Measurements from ENCODE around the gene ACSS2. TPM values are rescaled to one million over a fixed set of nuclear protein-coding genes. Genes with fewer than 3 reads are reported as not detected.
A peak's percentile ranks its signal among the peaks of the same experiment; 100 is the strongest.

Gene ACSS2
- 10 to 100 TPM; 45.4 to 71.0 (median 58.7) TPM for total RNA-seq

DNA sequence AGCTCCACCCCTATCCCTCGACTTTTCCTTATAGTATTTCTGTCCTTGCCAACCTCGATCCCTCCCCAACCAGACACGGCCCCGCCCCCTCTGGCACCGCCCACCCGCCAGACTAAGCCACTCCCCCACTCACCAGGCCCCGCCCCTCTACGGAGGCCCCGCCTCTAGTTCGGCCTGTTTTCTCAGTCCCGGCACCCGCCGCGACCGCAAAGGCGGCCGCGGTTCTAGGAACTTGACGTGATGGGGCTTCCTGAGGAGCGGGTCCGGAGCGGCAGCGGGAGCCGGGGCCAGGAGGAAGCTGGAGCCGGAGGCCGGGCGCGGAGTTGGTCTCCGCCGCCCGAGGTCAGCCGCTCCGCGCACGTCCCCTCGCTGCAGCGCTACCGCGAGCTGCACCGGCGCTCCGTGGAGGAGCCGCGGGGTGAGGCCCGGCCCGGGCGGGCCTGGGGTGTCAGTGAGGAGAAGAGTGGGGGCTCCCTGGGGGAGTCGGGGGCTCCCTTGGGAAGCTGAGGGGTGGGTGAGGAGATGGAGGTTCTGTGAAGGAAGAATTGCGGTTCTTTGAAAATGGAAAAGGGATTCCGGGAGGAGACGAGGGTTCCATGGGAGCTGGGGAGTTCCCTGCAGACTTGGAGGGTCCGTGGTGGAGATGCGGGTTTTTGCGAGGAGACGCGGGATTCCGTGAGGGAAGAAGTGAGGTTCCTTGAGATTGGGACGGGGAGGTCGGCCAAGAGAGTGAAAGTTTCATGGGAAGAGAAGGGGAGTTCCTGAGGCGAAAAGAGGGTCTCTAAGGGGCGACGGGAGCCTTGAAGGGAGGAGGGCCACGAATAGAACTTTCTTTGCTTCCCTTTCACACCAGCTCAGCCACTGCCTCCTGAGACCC is at the start of gene ACSS2:
Gene ACSS2 (plus strand): TSS at position 207 of the 877 bp plus-strand sequence. CDS start 34 bp downstream, at position 241.
- H3K9me3 ChIP-seq, result no peaks in the 10 kb centered on the region
- no peaks in the 10 kb centered on the region for H3K36me3 ChIP-seq
- WGBS, 2 donors (ENCODE audit: low coverage in 1 of 2), result 0 to 2% methylated on average over 5 to 17 of the region's 63 CpGs
- H3K27ac ChIP-seq, result peak within 1 kb of the TSS; percentile 77 to 93 (median 90)
- ATAC-seq, result peak; percentile 44
- H3K4me1 ChIP-seq, result peaks cover 3 to 70% (median 4%) of the 10 kb centered on the region in 3 donors
- TF ChIP-seq POLR2AphosphoS5 (IDR thresholded peaks at IDR 0.05) (peak; percentile 39), POLR2A (IDR thresholded peaks at IDR 0.05) (peak; percentile 72 to 81), EP300 (IDR thresholded peaks at IDR 0.05) (no peak)
- TF ChIP-seq, protein P1, sequence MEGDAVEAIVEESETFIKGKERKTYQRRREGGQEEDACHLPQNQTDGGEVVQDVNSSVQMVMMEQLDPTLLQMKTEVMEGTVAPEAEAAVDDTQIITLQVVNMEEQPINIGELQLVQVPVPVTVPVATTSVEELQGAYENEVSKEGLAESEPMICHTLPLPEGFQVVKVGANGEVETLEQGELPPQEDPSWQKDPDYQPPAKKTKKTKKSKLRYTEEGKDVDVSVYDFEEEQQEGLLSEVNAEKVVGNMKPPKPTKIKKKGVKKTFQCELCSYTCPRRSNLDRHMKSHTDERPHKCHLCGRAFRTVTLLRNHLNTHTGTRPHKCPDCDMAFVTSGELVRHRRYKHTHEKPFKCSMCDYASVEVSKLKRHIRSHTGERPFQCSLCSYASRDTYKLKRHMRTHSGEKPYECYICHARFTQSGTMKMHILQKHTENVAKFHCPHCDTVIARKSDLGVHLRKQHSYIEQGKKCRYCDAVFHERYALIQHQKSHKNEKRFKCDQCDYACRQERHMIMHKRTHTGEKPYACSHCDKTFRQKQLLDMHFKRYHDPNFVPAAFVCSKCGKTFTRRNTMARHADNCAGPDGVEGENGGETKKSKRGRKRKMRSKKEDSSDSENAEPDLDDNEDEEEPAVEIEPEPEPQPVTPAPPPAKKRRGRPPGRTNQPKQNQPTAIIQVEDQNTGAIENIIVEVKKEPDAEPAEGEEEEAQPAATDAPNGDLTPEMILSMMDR (IDR thresholded peaks at IDR 0.05), result peak in 2 of 4 experiments; percentile 18 to 24
- H3K4me3 ChIP-seq, result peak within 1 kb of the TSS; percentile 86 to 90
- H3K27me3 ChIP-seq, result no peaks in the 10 kb centered on the region

DNA sequence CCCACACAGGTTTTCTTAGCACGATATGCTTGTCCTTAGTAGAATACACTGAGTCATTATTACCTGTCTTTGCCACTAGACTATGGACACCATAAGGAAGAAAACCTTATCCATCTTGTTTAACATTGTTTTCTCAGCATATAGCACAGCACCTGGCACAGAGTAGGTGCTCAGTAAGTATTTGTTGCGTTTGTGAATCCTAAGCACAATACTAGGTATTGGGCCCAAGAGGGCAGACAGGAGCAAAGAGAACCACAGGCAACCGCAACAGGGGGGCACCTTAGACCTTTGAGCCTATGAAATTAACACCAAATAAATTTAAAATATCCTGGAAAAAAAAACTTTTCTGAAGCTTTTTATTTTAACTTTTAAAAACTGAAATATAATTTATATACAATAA is 47.2 kb upstream of the ACSS2 start:
- H3K27me3 ChIP-seq, result no peaks in the 10 kb centered on the region
- no peak overlapping the region for H3K4me3 ChIP-seq
- no peak overlapping the region for H3K27ac ChIP-seq
- TF ChIP-seq POLR2AphosphoS5 (IDR thresholded peaks at IDR 0.05) (no peak), POLR2A (IDR thresholded peaks at IDR 0.05) (no peak), EP300 (IDR thresholded peaks at IDR 0.05) (no peak)
- TF ChIP-seq, protein P1 (IDR thresholded peaks at IDR 0.05), result no peak
- peaks cover 0 to 10% (median 0%) of the 10 kb centered on the region in 3 donors for H3K4me1 ChIP-seq
- H3K9me3 ChIP-seq, result no peaks in the 10 kb centered on the region
- 52 to 94% methylated on average over 2 to 3 of the region's 3 CpGs for WGBS, 2 donors (ENCODE audit: low coverage in 1 of 2)
- H3K36me3 ChIP-seq, result no peaks in the 10 kb centered on the region
- no peak for ATAC-seq

DNA sequence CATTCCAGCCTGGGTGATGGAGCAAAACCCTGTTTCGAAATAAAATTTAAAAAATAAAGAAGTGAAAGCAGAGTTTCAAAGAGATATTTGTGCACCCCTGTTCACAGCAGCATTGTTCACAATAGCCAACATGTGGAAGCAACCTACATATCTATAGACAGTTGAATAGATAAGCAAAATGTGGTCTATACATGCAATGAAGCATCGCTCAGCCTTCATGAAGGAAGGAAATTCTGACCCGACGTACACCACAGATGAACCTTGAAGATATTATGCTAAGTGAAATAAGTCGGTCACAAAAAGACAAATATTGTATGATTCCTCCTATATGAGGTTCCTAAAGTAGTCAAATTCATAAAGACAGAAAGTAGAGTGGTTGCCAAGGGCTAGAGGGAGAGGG is 44.5 kb upstream of the ACSS2 start:
- Histone ChIP-seq H3K4me3 (no peak overlapping the region), H3K27me3 (no peaks in the 10 kb centered on the region), H3K4me1 (no peaks in the 10 kb centered on the region), H3K36me3 (no peaks in the 10 kb centered on the region), H3K27ac (no peak overlapping the region), H3K9me3 (no peaks in the 10 kb centered on the region)
- TF ChIP-seq EP300 (IDR thresholded peaks at IDR 0.05), result no peak
- 55 to 72% methylated on average over 4 to 5 of the region's 5 CpGs for WGBS, 2 donors (ENCODE audit: low coverage in 1 of 2)
- no peak for ATAC-seq

DNA sequence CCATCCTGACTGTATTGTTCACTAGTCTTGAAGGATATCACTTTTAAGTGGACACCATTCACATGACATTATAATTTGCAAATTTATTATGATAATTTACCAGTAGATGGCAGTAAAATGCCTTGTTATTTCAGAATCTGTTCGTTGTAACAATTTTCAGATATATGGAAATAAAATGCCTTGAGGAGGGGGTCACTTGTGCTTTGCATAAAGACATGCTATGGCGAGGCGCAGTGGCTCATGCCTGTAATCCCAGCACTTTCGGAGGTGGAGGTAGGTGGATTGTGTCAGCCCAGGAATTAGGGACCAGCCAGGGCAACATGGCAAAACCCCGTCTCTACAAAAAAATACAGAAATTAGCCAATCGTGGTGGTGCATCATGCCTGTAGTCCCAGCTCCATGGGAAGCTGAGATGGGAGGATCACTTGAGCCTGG is 41.9 kb upstream of the ACSS2 start:
- TF ChIP-seq, protein P1 (IDR thresholded peaks at IDR 0.05), result peak in 3 of 4 experiments; percentile 36 to 55 (median 45)
- no peak for TF ChIP-seq EP300 (IDR thresholded peaks at IDR 0.05)
- no peak overlapping the region for H3K27ac ChIP-seq
- WGBS, 2 donors (ENCODE audit: low coverage in 1 of 2), result 0 to 26% methylated on average over 1 to 5 of the region's 6 CpGs
- H3K27me3 ChIP-seq, result no peaks in the 10 kb centered on the region
- H3K4me1 ChIP-seq, result no peaks in the 10 kb centered on the region
- no peak overlapping the region for H3K4me3 ChIP-seq
- ATAC-seq, result no peak
- no peaks in the 10 kb centered on the region for H3K9me3 ChIP-seq
- H3K36me3 ChIP-seq, result no peaks in the 10 kb centered on the region

- Histone ChIP-seq H3K27ac (no peak overlapping the region), H3K4me1 (no peaks in the 10 kb centered on the region), H3K4me3 (no peak overlapping the region), H3K9me3 (no peaks in the 10 kb centered on the region), H3K27me3 (no peaks in the 10 kb centered on the region), H3K36me3 (peaks cover 0 to 31% of the 10 kb centered on the region in 2 donors)
- TF ChIP-seq POLR2A (IDR thresholded peaks at IDR 0.05) (no peak), POLR2AphosphoS5 (IDR thresholded peaks at IDR 0.05) (no peak), EP300 (IDR thresholded peaks at IDR 0.05) (no peak)
- TF ChIP-seq, protein P1 (IDR thresholded peaks at IDR 0.05), result no peak
- WGBS, 2 donors (ENCODE audit: low coverage in 1 of 2), result 34 to 50% methylated on average over 1 to 2 of the region's 2 CpGs
- ATAC-seq, result no peak
Measured at GRCh38 chr20:34842143-34842542, 34.3 kb upstream of the ACSS2 start.
